Neutrophil (primary cell): ENCODE results near the gene AGR3.

ENCODE experiments used
- H3K27ac ChIP-seq: fragments of 200-600 bp; sonication (generic); 2 replicates; pipeline ENCODE4 v1.5.1; 2016; ENCODE audit warnings: mild to moderate bottlenecking, moderate library complexity
- H3K27me3 ChIP-seq: fragments of 200-600 bp; sonication (generic); 2 replicates; pipeline ENCODE4 v1.6.0; 2016; ENCODE audit warnings: mild to moderate bottlenecking
- H3K36me3 ChIP-seq: fragments of 200-600 bp; sonication (generic); 2 replicates; pipeline ENCODE4 v1.5.1; 2017
- H3K4me1 ChIP-seq, 2 experiments: fragments of 200-600 bp in 1 of 2; sonication (generic) in 1 of 2; 1 replicate in 1 of 2; 2 replicates in 1 of 2; pipeline versions ENCODE4 v1.5.1 to v1.6.1; 2013 to 2016; ENCODE audit warnings: low read depth in 1 of 2, low read length in 1 of 2, mild to moderate bottlenecking in 1 of 2, moderate library complexity in 1 of 2; ENCODE audit not compliant: control insufficient read depth in 1 of 2, insufficient read depth in 1 of 2
- H3K4me3 ChIP-seq, 2 experiments: fragments of 200-600 bp in 1 of 2; sonication (generic) in 1 of 2; 1 replicate in 1 of 2; 2 replicates in 1 of 2; pipeline ENCODE4 v1.5.1; 2013 to 2016; ENCODE audit warnings: low read depth in 1 of 2, low read length in 1 of 2, mild to moderate bottlenecking in 1 of 2, moderate library complexity in 1 of 2
- H3K9me3 ChIP-seq: fragments of 200-600 bp; sonication (generic); 2 replicates; pipeline ENCODE4 v1.5.1; 2016
- TF ChIP-seq, protein P1 (sequence below): fragments of 200-600 bp; sonication (generic); IDR thresholded peaks from 2 replicates; pipeline ENCODE4 v1.5.1; 2016; ENCODE audit warnings: antibody characterized with exemption

AGR3 gene

DNA sequence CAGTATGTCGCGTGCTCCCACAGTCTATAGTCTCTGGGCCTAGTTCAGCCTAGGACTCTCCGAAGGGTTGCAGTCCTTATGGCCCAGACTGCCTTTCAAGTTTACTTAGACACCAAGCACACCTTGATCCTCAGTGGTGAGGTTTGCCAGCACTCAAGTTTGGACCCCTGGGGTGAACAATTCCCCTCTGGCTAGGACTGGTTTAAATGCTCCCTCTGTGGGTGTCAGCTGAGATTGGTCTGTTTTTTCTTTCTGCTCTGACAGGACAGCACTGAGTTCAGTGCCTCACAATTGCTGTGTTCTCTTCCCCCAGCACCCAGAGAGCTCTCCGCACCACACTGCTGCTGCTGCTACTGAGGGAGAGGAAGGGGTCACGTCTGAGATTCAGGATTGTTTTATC is 31.9 kb upstream of the AGR3 start:
- Histone ChIP-seq H3K4me3 (no peak overlapping the region), H3K4me1 (no peaks in the 10 kb centered on the region), H3K36me3 (no peaks in the 10 kb centered on the region), H3K27me3 (no peaks in the 10 kb centered on the region), H3K27ac (no peak overlapping the region), H3K9me3 (no peaks in the 10 kb centered on the region)
- TF ChIP-seq, protein P1, sequence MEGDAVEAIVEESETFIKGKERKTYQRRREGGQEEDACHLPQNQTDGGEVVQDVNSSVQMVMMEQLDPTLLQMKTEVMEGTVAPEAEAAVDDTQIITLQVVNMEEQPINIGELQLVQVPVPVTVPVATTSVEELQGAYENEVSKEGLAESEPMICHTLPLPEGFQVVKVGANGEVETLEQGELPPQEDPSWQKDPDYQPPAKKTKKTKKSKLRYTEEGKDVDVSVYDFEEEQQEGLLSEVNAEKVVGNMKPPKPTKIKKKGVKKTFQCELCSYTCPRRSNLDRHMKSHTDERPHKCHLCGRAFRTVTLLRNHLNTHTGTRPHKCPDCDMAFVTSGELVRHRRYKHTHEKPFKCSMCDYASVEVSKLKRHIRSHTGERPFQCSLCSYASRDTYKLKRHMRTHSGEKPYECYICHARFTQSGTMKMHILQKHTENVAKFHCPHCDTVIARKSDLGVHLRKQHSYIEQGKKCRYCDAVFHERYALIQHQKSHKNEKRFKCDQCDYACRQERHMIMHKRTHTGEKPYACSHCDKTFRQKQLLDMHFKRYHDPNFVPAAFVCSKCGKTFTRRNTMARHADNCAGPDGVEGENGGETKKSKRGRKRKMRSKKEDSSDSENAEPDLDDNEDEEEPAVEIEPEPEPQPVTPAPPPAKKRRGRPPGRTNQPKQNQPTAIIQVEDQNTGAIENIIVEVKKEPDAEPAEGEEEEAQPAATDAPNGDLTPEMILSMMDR: no peak

DNA sequence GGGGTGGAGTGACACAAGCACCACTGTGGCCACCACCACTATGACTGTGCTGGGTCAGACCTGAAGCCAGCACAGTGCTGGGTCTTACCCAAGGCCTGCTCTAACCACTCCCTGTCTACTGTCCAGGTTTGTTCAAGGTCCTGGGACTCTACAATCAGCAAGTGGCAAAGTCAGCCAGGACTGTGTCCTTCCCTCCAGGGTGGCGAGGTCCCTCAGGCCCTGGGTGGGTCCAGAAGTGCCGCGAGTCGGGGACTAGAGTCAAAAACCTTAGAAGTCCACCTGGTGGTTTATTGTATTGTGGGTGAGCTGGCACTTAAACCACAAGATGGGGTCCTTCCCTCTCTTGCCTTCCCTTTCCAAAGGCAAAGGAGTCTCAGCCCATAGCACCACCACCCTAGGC is 30.8 kb upstream of the AGR3 start:
- Histone ChIP-seq H3K9me3 (no peaks in the 10 kb centered on the region), H3K4me3 (no peak overlapping the region), H3K4me1 (no peaks in the 10 kb centered on the region), H3K27me3 (no peaks in the 10 kb centered on the region), H3K27ac (no peak overlapping the region), H3K36me3 (no peaks in the 10 kb centered on the region)
- TF ChIP-seq, protein P1: no peak

DNA sequence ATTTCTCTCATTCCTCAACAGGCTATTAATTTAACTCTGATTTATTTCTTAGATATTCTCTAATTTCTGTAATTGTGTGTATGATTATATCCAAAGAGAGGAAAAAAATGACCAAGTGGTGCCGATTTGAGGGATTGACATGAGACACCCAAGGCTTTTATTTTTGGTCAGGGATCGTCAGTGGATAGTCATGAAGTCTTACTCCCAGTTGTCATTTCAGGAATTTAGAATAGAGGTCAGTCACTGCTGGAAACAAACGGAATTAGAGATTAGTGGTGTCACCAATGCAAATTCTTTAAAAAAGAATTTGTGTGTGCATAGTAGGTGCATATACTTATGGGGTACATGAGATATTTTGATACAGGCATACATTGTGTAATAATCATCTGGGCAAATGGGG is 26.8 kb upstream of the AGR3 start:
- H3K4me1 ChIP-seq: no peaks in the 10 kb centered on the region
- H3K27me3 ChIP-seq: no peaks in the 10 kb centered on the region
- TF ChIP-seq, protein P1: no peak
- no peak overlapping the region for H3K4me3 ChIP-seq
- no peaks in the 10 kb centered on the region for H3K36me3 ChIP-seq
- H3K9me3 ChIP-seq: no peaks in the 10 kb centered on the region
- H3K27ac ChIP-seq: no peak overlapping the region

DNA sequence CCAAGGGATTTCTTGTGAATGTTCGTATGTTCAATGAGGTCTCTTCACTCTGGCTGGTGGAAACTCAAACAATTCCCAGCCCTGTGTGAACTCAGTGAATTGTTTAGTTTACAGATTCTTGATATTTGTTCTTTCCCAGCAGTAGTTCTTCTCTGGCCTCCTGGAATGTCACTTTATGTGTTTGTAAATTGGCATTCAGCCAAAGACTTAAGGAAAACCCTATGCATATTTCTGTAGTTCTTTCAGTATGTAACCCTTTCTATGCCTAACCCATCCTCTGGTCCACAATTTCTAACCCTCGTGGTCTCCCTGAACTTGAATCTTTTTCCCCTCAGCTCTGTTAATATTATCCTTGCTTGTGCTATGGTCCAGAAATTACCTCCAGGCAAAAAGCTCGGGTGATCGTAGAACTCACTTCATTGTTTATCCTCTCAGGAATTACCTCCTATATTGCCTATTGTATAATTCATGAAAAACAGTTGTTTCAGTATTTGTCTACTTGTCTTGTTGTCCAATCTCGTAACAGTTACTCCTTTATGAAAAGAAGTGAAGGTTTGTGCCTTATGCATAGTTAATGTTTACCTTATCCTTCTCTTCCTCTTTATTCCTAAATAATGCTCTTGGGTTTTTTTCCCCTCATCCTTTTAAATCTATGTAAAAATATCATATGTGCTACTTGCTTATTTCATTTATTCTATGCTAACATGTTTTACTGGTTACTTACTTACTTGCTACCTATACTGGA is 23.7 kb upstream of the AGR3 start:
- H3K27me3 ChIP-seq: no peaks in the 10 kb centered on the region
- no peaks in the 10 kb centered on the region for H3K9me3 ChIP-seq
- no peak overlapping the region for H3K27ac ChIP-seq
- TF ChIP-seq, protein P1: no peak
- no peak overlapping the region for H3K4me3 ChIP-seq
- no peaks in the 10 kb centered on the region for H3K4me1 ChIP-seq
- no peaks in the 10 kb centered on the region for H3K36me3 ChIP-seq

DNA sequence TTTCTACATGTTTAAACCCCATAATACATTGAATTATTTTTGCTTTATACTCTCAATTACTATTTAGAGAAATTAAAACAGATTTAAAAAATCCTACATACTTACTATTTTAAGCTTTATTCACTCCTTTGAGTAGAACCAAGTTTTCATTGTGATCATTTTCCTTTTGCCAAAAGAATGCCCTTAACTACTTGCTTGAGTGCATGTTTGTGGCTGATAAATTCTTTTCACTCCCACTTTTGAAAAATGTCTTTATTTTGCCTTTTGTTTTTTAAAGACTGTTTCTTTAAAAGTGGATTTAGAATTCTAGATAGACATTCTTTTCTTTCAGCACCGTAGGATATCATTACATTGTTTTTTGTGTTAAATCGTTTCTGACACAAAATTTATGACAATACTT is 22.3 kb upstream of the AGR3 start:
- H3K4me3 ChIP-seq: no peak overlapping the region
- no peaks in the 10 kb centered on the region for H3K27me3 ChIP-seq
- TF ChIP-seq, protein P1: no peak
- H3K27ac ChIP-seq: no peak overlapping the region
- no peaks in the 10 kb centered on the region for H3K36me3 ChIP-seq
- no peaks in the 10 kb centered on the region for H3K9me3 ChIP-seq
- H3K4me1 ChIP-seq: no peaks in the 10 kb centered on the region
